Tibial nerve (tissue), 4 donors: ENCODE results near the gene AHCYL2. TPM values are rescaled to one million over a fixed set of nuclear protein-coding genes. Genes with fewer than 3 reads are reported as not detected.
"Not testable (repeated sequence)": the region's sequence is repeated elsewhere in the genome, so short reads cannot be mapped to it uniquely, and the experiment has no call there.

Source experiments
- DNase-seq, 2 donors: peaks; one replicate each; pipeline ENCODE4 v3.0.0-alpha.2; 2019; ENCODE audit warnings: low spot score in 2 of 2
- H3K27ac ChIP-seq, 4 donors: fragments of 200-600 bp; sonication (generic) in 3 of 4; one replicate each; pipeline ENCODE4 v1.5.1; 2017 to 2019; ENCODE audit warnings: mild to moderate bottlenecking in 1 of 4
- H3K27me3 ChIP-seq, 2 donors: fragments of 200-600 bp; sonication (generic) in 1 of 2; one replicate each; pipeline versions ENCODE4 v1.5.1 to v1.6.0; 2017 to 2019
- H3K36me3 ChIP-seq, 3 donors: fragments of 200-600 bp; sonication (generic); one replicate each; pipeline ENCODE4 v1.5.1; 2018 to 2019
- H3K4me1 ChIP-seq, 4 donors: fragments of 200-600 bp; sonication (generic) in 3 of 4; one replicate each; pipeline ENCODE4 v1.5.1; 2017 to 2019
- H3K4me3 ChIP-seq, 4 donors: fragments of 200-600 bp; sonication (generic) in 3 of 4; one replicate each; pipeline ENCODE4 v1.5.1; 2017 to 2019; ENCODE audit warnings: mild to moderate bottlenecking in 1 of 4, moderate library complexity in 1 of 4
- H3K9me3 ChIP-seq, 4 donors: fragments of 200-600 bp; sonication (generic) in 3 of 4; one replicate each; pipeline ENCODE4 v1.5.1; 2017 to 2019
- EP300 ChIP-seq, 2 donors: sonication (generic); formaldehyde crosslinking; IDR thresholded peaks; one replicate each; pipeline ENCODE4 v1.6.1; 2017; ENCODE audit warnings: antibody characterized with exemption in 2 of 2, mild to moderate bottlenecking in 1 of 2
- POLR2A ChIP-seq, 2 donors: fragments of 450-650 bp; IDR thresholded peaks; one replicate each; pipeline ENCODE4 v1.6.1; 2017; ENCODE audit warnings: antibody characterized with exemption in 2 of 2, mild to moderate bottlenecking in 2 of 2, moderate library complexity in 2 of 2
- WGBS, 2 donors: methylation state at CpG; one replicate each; pipeline ENCODE4 v1.1.5; 2018; 5-methylcytosine and 5-hydroxymethylcytosine counted together
- total RNA-seq, 4 donors: library from RNA; depleted of rRNA; stranded (reverse); fragments of >200 nt; gene quantifications; one replicate each; pipeline ENCODE4 v1.1.0, GENCODE V29; 2016
- TF ChIP-seq, protein P1 (sequence below), 5 experiments: fragments of 200-600 bp in 3 of 5; fragments of 450-650 bp in 2 of 5; sonication (generic) in 3 of 5; IDR thresholded peaks; one replicate each; pipeline ENCODE4 v1.5.1; 2016 to 2019; ENCODE audit warnings: antibody characterized with exemption in 5 of 5, mild to moderate bottlenecking in 3 of 5, moderate library complexity in 2 of 5

Gene AHCYL2
- total RNA-seq, 4 donors from 2014 or later, result 21.6 to 42.9 (median 30.9) TPM

- Histone ChIP-seq H3K9me3 (no peaks in the 10 kb centered on the region), H3K27ac (no peak overlapping the region), H3K4me3 (no peak overlapping the region), H3K27me3 (no peaks in the 10 kb centered on the region), H3K4me1 (peaks cover 0 to 7% (median 0%) of the 10 kb centered on the region in 4 donors), H3K36me3 (no peaks in the 10 kb centered on the region)
- 80 to 82% methylated on average over 2 of the region's 2 CpGs for WGBS, 2 donors
- no peak for DNase-seq
- TF ChIP-seq POLR2A (IDR thresholded peaks at IDR 0.05), result no peak
- TF ChIP-seq, protein P1, sequence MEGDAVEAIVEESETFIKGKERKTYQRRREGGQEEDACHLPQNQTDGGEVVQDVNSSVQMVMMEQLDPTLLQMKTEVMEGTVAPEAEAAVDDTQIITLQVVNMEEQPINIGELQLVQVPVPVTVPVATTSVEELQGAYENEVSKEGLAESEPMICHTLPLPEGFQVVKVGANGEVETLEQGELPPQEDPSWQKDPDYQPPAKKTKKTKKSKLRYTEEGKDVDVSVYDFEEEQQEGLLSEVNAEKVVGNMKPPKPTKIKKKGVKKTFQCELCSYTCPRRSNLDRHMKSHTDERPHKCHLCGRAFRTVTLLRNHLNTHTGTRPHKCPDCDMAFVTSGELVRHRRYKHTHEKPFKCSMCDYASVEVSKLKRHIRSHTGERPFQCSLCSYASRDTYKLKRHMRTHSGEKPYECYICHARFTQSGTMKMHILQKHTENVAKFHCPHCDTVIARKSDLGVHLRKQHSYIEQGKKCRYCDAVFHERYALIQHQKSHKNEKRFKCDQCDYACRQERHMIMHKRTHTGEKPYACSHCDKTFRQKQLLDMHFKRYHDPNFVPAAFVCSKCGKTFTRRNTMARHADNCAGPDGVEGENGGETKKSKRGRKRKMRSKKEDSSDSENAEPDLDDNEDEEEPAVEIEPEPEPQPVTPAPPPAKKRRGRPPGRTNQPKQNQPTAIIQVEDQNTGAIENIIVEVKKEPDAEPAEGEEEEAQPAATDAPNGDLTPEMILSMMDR (IDR thresholded peaks at IDR 0.05), result no peak
- TF ChIP-seq EP300 (IDR thresholded peaks at IDR 0.05), result no peak
These were observed 123.4 kb downstream of the AHCYL2 start for GRCh38 chr7:129348023-129348740.

GRCh38 chr7:129351320-129351719 is 126.5 kb downstream of the AHCYL2 start:
- 41 to 47% methylated on average over 3 of the region's 3 CpGs for WGBS, 2 donors
- Histone ChIP-seq H3K27me3 (no peaks in the 10 kb centered on the region), H3K27ac (no peak overlapping the region), H3K4me3 (no peak overlapping the region), H3K4me1 (peaks cover 0 to 4% (median 0%) of the 10 kb centered on the region in 4 donors), H3K36me3 (no peaks in the 10 kb centered on the region), H3K9me3 (no peaks in the 10 kb centered on the region)
- DNase-seq, result no peak
- TF ChIP-seq POLR2A (IDR thresholded peaks at IDR 0.05) (no peak), EP300 (IDR thresholded peaks at IDR 0.05) (no peak)
- TF ChIP-seq, protein P1 (IDR thresholded peaks at IDR 0.05), result no peak

DNA sequence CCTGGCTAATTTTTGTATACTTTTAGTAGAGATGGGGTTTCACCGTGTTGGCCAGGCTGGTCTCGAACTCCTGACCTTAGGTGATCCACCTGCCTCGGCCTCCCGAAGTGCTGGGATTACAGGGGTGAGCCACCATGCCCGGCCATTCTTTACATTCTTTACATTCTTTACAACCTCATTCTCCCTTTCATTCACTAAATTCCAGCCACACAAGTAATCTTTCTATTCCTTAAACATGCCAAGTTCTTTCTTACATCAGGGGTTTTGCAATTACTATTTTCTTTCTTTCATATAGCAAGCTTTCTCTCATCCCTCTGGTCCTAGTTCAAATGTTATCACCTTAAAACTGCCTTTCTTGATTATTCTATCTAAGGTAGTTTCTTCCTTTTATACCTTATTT is 128.3 kb downstream of the AHCYL2 start:
- DNase-seq, H3K4me1 ChIP-seq, H3K27me3 ChIP-seq, H3K9me3 ChIP-seq, H3K4me3 ChIP-seq, H3K27ac ChIP-seq, H3K36me3 ChIP-seq: not testable (repeated sequence)
- WGBS, 2 donors, result 53 to 59% methylated on average over 5 of the region's 5 CpGs

GRCh38 chr7:129354428-129355157 is 129.8 kb downstream of the AHCYL2 start:
- TF ChIP-seq POLR2A (IDR thresholded peaks at IDR 0.05) (no peak), EP300 (IDR thresholded peaks at IDR 0.05) (no peak)
- TF ChIP-seq, protein P1 (IDR thresholded peaks at IDR 0.05), result no peak
- 66 to 74% methylated on average over 5 of the region's 5 CpGs for WGBS, 2 donors
- H3K36me3 ChIP-seq, result no peaks in the 10 kb centered on the region
- H3K27me3 ChIP-seq, result no peaks in the 10 kb centered on the region
- H3K27ac ChIP-seq, result no peak overlapping the region
- no peak overlapping the region for H3K4me3 ChIP-seq
- peaks cover 0 to 4% (median 0%) of the 10 kb centered on the region in 4 donors for H3K4me1 ChIP-seq
- no peaks in the 10 kb centered on the region for H3K9me3 ChIP-seq
- no peak for DNase-seq

DNA sequence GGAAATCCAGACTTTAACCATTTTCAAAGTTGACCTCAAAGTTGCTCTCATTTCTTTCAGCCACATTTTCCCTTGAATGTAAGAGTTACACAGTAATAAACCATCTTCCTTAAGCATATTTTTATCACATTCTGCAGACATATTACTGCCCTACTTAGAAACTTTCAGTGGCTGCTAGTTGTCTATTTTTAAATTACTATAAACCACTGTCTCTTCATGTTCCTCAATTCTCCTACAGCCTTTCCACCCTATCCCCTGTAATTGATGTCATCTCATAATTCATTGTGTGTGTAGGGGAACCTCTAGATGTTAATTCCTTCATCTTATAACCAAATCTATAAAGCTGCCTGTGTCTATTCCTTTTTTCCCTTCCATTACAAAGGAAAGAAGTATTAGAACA is 131.3 kb downstream of the AHCYL2 start:
- Histone ChIP-seq H3K27ac (no peak overlapping the region), H3K27me3 (no peaks in the 10 kb centered on the region), H3K4me3 (no peak overlapping the region), H3K36me3 (no peaks in the 10 kb centered on the region), H3K4me1 (peaks cover 0 to 3% (median 0%) of the 10 kb centered on the region in 4 donors), H3K9me3 (no peaks in the 10 kb centered on the region)
- TF ChIP-seq POLR2A (IDR thresholded peaks at IDR 0.05) (no peak), EP300 (IDR thresholded peaks at IDR 0.05) (no peak)
- TF ChIP-seq, protein P1 (IDR thresholded peaks at IDR 0.05), result no peak
- no peak for DNase-seq
